NCI-H1092 treated with DMSO at 0.1 percent for 48 hours (cell line): Measurements from ENCODE around the gene RANBP3.
A peak's percentile ranks its signal among the peaks of the same experiment; 100 is the strongest.

Source experiments
- DNase-seq: peaks from one replicate; lab custom pipeline; 2025; lab: John Stamatoyannopoulos, UW

RANBP3 gene

DNA sequence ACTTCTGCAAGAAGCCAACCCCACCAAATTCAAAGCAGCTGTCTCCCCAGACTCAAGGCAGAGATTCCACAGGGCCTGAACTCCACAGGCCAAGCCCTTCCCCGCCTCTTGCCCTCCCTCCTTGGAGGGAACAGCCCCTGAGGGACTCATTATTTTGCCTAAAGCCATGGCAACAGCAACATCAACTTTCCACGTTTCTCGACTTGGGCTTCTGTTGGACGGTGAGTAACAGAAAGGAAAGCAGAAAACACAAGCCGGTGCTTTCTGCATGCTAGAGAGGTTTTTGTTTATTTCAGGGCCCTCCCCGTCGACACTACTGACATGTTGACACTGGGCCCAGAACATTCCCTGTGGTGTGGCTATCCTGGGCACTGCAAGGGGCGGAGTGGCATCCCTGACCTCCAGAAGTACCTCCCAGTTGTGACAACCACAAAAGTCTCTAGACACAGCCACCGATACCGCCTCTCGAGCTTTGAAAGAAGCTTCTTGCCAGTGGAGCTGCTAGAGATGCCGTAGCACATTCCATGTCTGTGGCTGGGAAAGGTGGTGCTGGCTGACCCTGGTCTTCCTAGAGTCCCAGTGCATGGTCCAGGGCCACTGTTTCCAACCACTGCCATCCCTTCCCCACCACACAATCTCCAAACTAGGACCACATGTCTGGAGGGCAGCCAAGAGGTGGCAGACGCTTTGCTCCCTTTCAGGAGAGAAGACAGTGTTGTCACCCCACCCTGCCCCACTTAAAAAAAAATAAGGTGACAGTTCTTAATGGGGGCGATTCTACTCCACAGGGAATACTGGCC lies 51.1 kb downstream of the RANBP3 start:
- DNase-seq, result no peak

DNA sequence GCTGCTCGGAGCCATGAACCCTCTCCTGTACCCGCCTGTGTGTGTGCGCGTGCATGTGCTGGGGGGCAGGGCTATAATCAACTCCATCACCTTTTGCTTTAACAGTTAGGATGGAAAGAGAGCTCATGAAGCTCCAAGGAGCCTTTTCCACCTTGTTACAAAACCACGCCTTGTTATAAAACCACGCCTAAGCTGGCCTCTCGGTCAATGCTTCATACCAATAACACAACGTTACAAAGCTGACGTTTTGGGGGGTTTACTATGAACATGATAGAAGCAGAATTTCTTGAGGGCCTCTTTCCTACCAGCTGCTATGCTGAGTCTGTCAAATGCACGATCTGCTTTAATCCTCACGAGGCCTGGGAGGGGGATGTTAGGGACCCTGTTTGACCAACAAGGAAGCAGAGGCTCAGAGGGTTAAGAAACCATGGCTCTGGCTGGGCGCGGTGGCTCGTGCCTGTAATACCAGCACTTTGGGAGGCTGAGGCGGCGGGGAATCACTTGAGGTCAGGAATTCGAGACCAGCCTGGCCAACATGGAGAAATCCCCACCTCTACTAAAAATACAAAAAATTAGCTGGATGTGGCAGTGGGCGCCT lies 52.0 kb downstream of the RANBP3 start:
- DNase-seq, result no peak

- no peak for DNase-seq
These were observed 54.6 kb downstream of the RANBP3 start for GRCh38 chr19:5923356-5923755.

DNA sequence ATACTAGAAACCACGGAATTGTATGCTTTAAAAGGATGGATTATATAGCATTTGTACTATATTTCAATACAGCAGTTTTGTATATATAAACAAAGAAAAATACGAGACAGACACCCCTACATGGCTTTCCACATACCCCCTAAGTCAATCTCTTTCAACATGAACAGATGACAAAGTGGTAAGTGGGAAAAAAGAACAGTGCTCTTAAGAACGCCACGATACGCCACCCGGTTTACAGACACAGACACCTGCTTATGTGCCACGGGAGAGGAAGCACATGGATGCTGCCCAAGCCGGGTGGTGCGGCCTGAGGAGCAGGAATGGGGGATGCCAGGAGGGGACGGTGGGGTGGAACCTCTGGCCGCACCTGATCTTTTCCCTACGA lies 55.8 kb downstream of the RANBP3 start:
- DNase-seq, result no peak

- no peak for DNase-seq
These were observed 56.3 kb downstream of the RANBP3 start for GRCh38 chr19:5921516-5922160.

DNA sequence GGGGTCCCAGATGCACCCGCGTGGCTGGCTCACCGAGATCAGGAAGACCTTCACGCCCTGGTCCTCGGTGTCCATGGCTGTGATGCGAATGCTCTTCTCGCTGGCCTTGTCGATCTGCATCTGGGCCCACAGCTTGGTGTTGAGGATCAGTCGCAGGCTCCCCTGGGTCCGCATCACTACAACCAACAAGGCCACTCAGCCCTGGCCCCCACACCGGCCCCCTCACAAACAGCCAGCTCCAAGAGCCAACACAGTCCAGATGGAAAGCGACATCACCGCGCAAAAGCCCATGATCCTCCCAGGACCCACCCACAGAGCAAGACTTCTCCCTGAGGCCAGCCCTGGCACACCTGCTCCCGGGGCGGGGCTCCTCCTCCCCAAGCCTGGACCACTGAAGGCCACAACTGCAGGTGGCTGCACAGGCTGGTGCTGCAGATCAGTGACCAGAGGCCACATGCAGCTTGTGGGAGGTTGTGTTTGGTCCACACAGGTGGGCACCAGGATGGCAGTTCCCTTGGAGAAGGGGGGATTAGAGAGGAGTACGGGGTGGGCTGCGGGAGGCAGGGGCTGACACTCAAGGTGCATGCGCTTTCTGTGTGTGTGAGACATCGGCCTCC lies 59.4 kb downstream of the RANBP3 start:
- no peak for DNase-seq

DNA sequence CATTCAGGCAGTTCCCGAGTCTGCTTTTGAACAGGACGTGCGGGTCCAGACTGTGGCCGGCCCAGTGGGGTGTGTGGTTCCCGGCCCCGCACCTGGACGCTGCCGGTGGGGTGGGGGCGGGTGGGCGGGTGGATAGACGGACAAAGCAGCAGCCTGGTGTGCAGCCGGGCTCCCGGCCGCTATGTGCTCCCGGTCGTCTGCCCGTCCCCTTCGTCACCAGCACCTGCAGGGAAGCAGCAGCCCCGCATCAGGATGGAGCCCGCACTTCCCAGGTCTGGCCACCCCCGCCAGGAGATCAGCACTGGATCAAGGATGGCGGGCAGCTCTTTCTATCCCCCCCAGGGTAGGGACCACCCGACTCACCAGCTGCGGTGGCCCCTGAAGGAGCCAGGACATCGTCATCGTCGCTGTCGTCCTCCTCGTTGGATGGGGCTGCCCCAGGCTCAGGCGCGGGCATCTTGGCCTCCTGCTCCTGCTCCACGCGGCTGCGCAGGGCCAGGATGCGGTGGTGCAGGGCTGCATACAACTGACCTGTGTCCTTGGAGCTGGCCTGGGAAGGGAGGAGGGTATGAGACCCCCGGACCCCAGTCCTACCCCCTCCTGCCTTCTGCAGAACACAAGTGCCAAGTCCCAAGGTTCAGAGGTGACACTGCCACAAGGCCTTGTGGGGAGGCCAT lies 60.4 kb downstream of the RANBP3 start:
- no peak for DNase-seq

- no peak for DNase-seq
These were observed 61.7 kb downstream of the RANBP3 start for GRCh38 chr19:5916181-5916708.

DNA sequence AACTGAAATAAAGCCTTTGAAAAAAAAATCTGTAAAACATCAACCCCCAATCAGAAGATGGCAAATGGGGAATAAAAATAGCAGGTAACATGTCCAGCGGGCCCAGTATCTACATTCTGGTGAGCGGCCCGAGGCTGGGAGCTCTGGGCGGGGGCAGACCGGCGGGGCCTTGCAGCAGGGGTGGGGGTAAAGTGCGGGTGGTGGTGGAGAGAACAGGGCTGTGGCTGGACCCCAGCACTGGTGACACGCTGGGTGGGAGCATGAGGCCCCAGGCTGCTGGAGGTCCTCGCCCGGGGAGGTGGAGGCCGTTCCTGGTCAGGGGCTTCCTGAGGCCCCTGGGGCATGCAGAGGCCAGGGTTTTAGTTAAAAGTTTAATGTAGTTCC lies 62.2 kb downstream of the RANBP3 start:
- no peak for DNase-seq

DNA sequence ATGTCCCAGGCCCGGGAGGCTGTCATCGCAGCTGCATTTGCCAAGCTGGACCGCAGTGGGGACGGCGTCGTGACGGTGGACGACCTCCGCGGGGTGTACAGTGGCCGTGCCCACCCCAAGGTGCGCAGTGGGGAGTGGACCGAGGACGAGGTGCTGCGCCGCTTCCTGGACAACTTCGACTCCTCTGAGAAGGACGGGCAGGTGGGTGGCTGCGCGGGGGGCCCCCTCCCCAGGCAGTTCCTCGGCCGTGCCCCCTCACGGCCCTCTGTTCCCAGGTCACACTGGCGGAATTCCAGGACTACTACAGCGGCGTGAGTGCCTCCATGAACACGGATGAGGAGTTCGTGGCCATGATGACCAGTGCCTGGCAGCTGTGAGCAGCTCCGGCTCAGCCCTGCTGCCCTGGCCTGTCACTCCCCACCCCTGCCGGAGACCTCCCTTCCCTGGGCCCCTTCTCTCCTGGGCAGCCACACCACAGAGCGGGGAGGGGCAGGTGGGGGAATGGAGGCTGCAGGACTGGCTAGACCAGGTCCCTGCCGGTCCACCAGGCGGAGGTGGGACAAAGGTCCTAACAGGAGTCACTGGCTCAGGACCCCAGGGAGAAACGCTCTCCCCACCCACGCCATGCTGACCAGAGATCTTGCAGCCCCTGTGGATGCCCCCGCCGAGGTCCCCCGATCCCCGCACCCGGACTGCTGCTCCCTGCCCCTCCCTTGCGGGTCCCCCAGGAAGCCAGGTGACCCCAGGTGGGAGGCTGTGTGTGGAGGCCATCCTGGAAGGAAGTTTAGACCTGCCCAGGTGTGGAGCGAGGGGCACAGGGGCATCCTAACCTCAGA lies 62.8 kb downstream of the RANBP3 start:
- no peak for DNase-seq

DNA sequence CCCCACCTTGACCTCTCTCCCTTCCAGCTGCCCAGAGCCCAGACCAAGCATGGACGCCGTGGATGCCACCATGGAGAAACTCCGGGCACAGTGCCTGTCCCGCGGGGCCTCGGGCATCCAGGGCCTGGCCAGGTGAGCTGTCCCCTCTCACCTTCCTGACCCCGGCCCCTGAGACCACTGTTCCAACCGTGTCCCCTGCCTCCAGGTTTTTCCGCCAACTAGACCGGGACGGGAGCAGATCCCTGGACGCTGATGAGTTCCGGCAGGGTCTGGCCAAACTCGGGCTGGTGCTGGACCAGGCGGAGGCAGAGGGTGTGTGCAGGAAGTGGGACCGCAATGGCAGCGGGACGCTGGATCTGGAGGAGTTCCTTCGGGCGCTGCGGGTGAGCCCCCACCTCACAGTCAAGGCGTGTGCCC lies 63.6 kb downstream of the RANBP3 start:
- no peak for DNase-seq

GRCh38 chr19:5913739-5914357 lies 64.1 kb downstream of the RANBP3 start, which contains the start of gene CAPS:
Gene CAPS, plus strand, starts transcription at chr19:5914254. Its CDS starts 153 bp downstream, at chr19:5914407.
- DNase-seq, result no peak

GRCh38 chr19:5911366-5911765 lies 66.6 kb downstream of the RANBP3 start:
- no peak for DNase-seq

- no peak for DNase-seq
These were observed 67.4 kb downstream of the RANBP3 start for GRCh38 chr19:5910638-5910907.

- DNase-seq, result no peak
These were observed 69.0 kb downstream of the RANBP3 start for GRCh38 chr19:5908773-5909442.

- DNase-seq, result no peak
These were observed 70.7 kb downstream of the RANBP3 start for GRCh38 chr19:5907241-5907640.

- no peak for DNase-seq
These were observed 72.7 kb downstream of the RANBP3 start for GRCh38 chr19:5905114-5905778.

GRCh38 chr19:5904352-5905113 lies 73.4 kb downstream of the RANBP3 start, which contains the start of gene VMAC:
Gene VMAC, plus strand, starts transcription at chr19:5904872. Its CDS starts 19 bp downstream, at chr19:5904891.
- DNase-seq, result peak; percentile 99
